ENCODE measurements around the gene MUC22. TPM values are rescaled to one million over a fixed set of nuclear protein-coding genes. Genes with fewer than 3 reads are reported as not detected.
A peak's percentile ranks its signal among the peaks of the same experiment; 100 is the strongest.

Gene MUC22

GRCh38 chr6:31081872-31082271 lies 71.6 kb downstream of the MUC22 start:
- H3K18ac ChIP-seq (ENCODE audit: low read length): no peak overlapping the region
- no CpG with 5 or more reads among the region's 6 CpGs for whole genome bisulfite sequencing, 2 donors (ENCODE audit: extremely low coverage in 2 of 2, insufficient read length in 2 of 2, insufficient replicate concordance in 1 of 2)

GRCh38 chr6:31083742-31084354 lies 73.6 kb downstream of the MUC22 start:
- no peak overlapping the region for H3K27ac ChIP-seq (replicated peaks; ENCODE audit: low read length)
- no peak overlapping the region for H4K8ac ChIP-seq (ENCODE audit: low read depth, low read length)
- no peak overlapping the region for H2BK12ac ChIP-seq (ENCODE audit: low read length)
- no peak overlapping the region for H2BK15ac ChIP-seq (ENCODE audit: low read length)
- peaks cover 0 to 13% (median 0%) of the 10 kb centered on the region in 3 experiments for H3K27me3 ChIP-seq (ENCODE audit: control insufficient read depth in 3 of 3, insufficient read depth in 3 of 3, low read depth in 1 of 3, low read length in 3 of 3)
- no peak overlapping the region for H3K14ac ChIP-seq (ENCODE audit: low read length)
- H3K4me1 ChIP-seq (ENCODE audit: control insufficient read depth in 2 of 2, insufficient read depth in 1 of 2, low read depth in 1 of 2, low read length in 2 of 2): peaks cover 3 to 4% of the 10 kb centered on the region in 2 donors
- H3K4ac ChIP-seq (ENCODE audit: low read length): no peak overlapping the region
- WGBS, 2 donors (ENCODE audit: extremely low coverage in 2 of 2, insufficient read length in 2 of 2, insufficient replicate concordance in 1 of 2): no CpG with 5 or more reads among the region's 8 CpGs
- no peak overlapping the region for H4K91ac ChIP-seq (ENCODE audit: low read depth, low read length, poor library complexity)
- no peak overlapping the region for H2AK5ac ChIP-seq (ENCODE audit: low read depth, low read length)
- no peak overlapping the region for H3K9ac ChIP-seq (ENCODE audit: low read depth, low read length, poor library complexity)
- DNase-seq (ENCODE audit: low spot score): peak; percentile 41
- H3K23ac ChIP-seq (ENCODE audit: low read depth, low read length, poor library complexity): no peak overlapping the region
- H2AFZ ChIP-seq (ENCODE audit: low read length): no peak overlapping the region
- no peaks in the 10 kb centered on the region for H3K36me3 ChIP-seq (replicated peaks in 1 of 2; ENCODE audit: control insufficient read depth in 2 of 2, insufficient read depth in 2 of 2, low read length in 2 of 2)
- no peak overlapping the region for H2BK5ac ChIP-seq (ENCODE audit: low read length)
- H3K18ac ChIP-seq (ENCODE audit: low read length): no peak overlapping the region
- no peaks in the 10 kb centered on the region for H3K9me3 ChIP-seq (replicated peaks in 1 of 2; ENCODE audit: control insufficient read depth in 2 of 2, insufficient read depth in 1 of 2, low read depth in 1 of 2, low read length in 2 of 2)
- no peak overlapping the region for H3K4me2 ChIP-seq (ENCODE audit: insufficient read depth, low read length, poor library complexity, severe bottlenecking)
- no peak overlapping the region for H2BK120ac ChIP-seq (ENCODE audit: low read depth, low read length)
- no peak overlapping the region for H3K4me3 ChIP-seq (ENCODE audit: low read length in 2 of 2)
- peaks cover 1% of the 10 kb centered on the region for H3K79me1 ChIP-seq (ENCODE audit: low read depth, low read length)

More at GRCh38 chr6:31081872-31082271, 71.6 kb downstream of the MUC22 start:
- no peak overlapping the region for H2AK5ac ChIP-seq (ENCODE audit: low read depth, low read length)
- H2BK120ac ChIP-seq (ENCODE audit: low read depth, low read length): no peak overlapping the region
- H2AFZ ChIP-seq (ENCODE audit: low read length): no peak overlapping the region
- no peak overlapping the region for H2BK5ac ChIP-seq (ENCODE audit: low read length)
- peaks cover 1% of the 10 kb centered on the region for H3K79me1 ChIP-seq (ENCODE audit: low read depth, low read length)
- H3K23ac ChIP-seq (ENCODE audit: low read depth, low read length, poor library complexity): no peak overlapping the region
- H4K91ac ChIP-seq (ENCODE audit: low read depth, low read length, poor library complexity): no peak overlapping the region
- H3K27me3 ChIP-seq (ENCODE audit: control insufficient read depth in 3 of 3, insufficient read depth in 3 of 3, low read depth in 1 of 3, low read length in 3 of 3): peaks cover 0 to 13% (median 0%) of the 10 kb centered on the region in 3 experiments
- no peak overlapping the region for H2BK12ac ChIP-seq (ENCODE audit: low read length)
- H3K14ac ChIP-seq (ENCODE audit: low read length): no peak overlapping the region
- H3K9ac ChIP-seq (ENCODE audit: low read depth, low read length, poor library complexity): no peak overlapping the region
- H3K4ac ChIP-seq (ENCODE audit: low read length): no peak overlapping the region
- no peaks in the 10 kb centered on the region for H3K36me3 ChIP-seq (replicated peaks in 1 of 2; ENCODE audit: control insufficient read depth in 2 of 2, insufficient read depth in 2 of 2, low read length in 2 of 2)
- H3K27ac ChIP-seq (replicated peaks; ENCODE audit: low read length): no peak overlapping the region
- H3K4me1 ChIP-seq (ENCODE audit: control insufficient read depth in 2 of 2, insufficient read depth in 1 of 2, low read depth in 1 of 2, low read length in 2 of 2): peaks cover 2 to 3% of the 10 kb centered on the region in 2 donors
- no peak for DNase-seq (ENCODE audit: low spot score)
- no peak overlapping the region for H2BK15ac ChIP-seq (ENCODE audit: low read length)
- H3K4me2 ChIP-seq (ENCODE audit: insufficient read depth, low read length, poor library complexity, severe bottlenecking): no peak overlapping the region
- no peak overlapping the region for H3K4me3 ChIP-seq (ENCODE audit: low read length in 2 of 2)
- H3K9me3 ChIP-seq (replicated peaks in 1 of 2; ENCODE audit: control insufficient read depth in 2 of 2, insufficient read depth in 1 of 2, low read depth in 1 of 2, low read length in 2 of 2): no peaks in the 10 kb centered on the region
- H4K8ac ChIP-seq (ENCODE audit: low read depth, low read length): no peak overlapping the region

Small RNA genes lying within 50 kb of the gene (small RNA-seq; reads per million reads assigned to genes)
- not detected for gene RNU6-1133P (ENCODE audit: insufficient read depth)
